ENCODE data around the gene RNASE11.

DNA sequence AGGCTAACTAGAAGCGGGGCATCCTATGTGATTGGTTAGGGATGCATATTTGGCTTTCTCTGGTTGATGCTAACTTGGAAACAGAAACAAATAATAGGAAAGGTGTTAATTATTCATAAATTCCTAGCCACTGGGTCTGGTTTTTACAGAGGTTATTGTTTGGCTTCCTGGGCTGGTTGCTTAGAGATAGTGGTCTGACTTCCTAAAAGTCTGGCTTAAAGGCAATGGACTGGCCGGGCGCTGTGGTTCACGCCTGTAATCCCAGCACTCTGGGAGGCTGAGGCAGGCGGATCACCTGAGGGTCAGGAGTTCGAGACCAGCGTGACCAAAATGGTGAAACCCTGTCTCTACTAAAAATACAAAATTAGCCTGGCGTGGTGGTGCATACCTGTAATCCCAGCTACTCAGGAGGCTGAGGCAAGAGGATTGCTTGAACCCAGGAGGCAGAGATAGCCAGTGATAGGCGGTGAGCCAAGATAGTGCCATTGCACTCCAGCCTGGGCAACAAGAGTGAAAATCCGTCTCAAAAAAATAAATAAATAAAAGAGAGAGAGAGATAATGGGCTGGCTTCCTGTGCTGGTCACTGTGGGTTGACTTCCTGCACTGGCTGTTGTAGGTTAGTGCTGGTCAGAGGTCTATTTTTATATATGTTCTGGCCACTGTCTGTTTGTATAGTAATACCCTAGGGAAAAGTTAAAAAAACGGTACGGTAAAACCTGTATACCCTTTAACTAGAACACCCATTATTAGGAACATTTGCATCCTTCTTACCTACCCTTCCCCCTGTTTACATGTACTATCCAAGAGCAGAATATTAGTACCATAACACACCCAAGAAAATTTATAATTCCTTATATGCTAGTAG lies 29.6 kb upstream of the RNASE11 start:
- no peak for TF ChIP-seq POLR2A (IDR thresholded peaks at IDR 0.05; ENCODE audit: low read length)
- no peak for TF ChIP-seq GATA1 (IDR thresholded peaks at IDR 0.05; ENCODE audit: low read depth, low read length)
